HT1080 (cell line): ENCODE measurements around the gene LRP8. TPM values are rescaled to one million over a fixed set of nuclear protein-coding genes. Genes with fewer than 3 reads are reported as not detected.
"Not testable (repeated sequence)": the region's sequence is repeated elsewhere in the genome, so short reads cannot be mapped to it uniquely, and the experiment has no call there.

ENCODE experiments used
- DNase-seq: peaks from one replicate; pipeline ENCODE4 v3.0.0-alpha.2; 2015; ENCODE audit warnings: low read depth
- total RNA-seq: library from RNA; depleted of rRNA; stranded (reverse); fragments of >200 nt; shearing (Covaris generic); gene quantifications from 2 replicates; pipeline ENCODE4 v1.2.3, GENCODE V29; 2014; rRNA removed

Gene LRP8
- total RNA-seq, 1 experiment from 2014 or later, result 65.3 TPM

DNA sequence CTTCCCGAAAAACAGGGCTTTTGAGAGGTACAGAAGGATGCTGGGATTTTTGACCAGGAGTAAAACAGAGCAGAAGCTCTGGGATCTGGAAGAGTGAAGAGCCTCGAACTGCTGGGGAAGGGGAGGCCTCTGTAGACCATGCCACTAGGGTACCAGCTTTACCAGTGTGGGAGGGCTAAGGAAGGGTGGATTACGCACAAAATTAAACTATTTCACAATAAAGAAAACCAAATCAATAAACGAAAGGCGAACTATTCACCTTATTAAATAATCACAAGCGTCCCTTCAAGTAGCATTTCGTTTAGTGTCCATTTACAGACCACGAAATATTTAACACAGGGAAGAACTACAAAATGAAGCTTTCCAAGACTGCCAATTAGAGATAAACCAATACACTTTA is 108.2 kb downstream of the LRP8 start:
- DNase-seq, result no peak

DNA sequence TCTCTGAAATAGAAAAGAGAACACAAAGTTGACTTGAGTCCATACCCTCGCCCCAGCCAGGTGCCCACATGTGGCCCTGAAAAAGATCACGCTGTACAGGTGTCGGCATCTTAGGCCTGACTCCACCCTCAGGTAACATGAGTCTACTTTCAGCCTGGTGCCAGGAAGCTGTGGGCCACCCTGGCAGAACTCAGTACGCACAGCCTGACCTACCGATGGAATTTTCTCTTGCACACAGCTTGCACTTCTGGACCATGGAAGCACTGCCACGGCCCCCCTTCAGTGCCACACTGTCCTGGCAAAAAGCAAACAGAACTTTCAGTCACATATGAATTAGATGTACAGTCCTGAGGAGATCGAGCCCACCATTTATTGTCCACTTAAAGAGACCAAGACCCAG is 109.7 kb downstream of the LRP8 start:
- DNase-seq, result no peak

DNA sequence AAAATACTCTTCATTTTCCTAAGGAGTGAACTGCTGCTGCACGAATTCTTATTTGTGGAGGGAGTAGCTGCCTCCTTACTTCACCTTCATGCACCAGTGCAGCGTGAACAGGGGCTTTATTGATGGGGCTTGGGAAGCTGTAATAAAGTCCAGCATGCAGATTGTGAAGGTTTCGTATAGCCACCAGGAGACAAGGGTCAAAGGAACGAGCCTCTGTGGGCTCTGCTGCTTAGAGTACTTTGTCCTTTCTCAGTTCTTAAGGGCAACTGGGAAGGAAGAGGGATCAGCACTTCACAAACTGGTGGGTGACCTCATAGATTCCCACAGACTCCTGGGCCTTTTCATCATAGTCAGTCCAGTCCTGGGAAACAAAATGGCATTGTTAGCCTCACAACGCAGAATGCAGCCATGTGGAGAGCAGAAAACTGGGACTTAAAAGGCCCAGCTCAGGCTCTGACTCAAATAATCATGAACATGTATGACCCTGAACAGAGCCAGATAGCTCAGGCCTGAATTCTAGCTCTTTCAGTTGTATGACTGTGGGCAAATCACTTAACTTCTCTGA is 113.4 kb downstream of the LRP8 start:
- DNase-seq, result no peak

DNA sequence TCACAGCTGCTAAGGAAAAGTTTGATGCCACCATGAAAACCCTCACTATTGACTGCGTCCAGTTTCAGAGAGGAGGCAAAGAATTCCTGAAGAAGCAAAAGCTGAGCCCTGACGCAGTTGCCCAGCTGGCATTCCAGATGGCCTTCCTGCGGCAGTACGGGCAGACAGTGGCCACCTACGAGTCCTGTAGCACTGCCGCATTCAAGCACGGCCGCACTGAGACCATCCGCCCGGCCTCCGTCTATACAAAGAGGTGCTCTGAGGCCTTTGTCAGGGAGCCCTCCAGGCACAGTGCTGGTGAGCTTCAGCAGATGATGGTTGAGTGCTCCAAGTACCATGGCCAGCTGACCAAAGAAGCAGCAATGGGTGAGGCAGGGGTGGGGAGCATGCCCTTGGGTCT is 116.9 kb downstream of the LRP8 start:
- DNase-seq, result no peak

DNA sequence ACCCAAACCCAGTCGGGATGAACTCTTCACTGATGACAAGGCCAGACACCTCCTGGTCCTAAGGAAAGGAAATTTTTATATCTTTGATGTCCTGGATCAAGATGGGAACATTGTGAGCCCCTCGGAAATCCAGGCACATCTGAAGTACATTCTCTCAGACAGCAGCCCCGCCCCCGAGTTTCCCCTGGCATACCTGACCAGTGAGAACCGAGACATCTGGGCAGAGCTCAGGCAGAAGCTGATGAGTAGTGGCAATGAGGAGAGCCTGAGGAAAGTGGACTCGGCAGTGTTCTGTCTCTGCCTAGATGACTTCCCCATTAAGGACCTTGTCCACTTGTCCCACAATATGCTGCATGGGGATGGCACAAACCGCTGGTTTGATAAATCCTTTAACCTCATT is 117.5 kb downstream of the LRP8 start:
- DNase-seq, result no peak

DNA sequence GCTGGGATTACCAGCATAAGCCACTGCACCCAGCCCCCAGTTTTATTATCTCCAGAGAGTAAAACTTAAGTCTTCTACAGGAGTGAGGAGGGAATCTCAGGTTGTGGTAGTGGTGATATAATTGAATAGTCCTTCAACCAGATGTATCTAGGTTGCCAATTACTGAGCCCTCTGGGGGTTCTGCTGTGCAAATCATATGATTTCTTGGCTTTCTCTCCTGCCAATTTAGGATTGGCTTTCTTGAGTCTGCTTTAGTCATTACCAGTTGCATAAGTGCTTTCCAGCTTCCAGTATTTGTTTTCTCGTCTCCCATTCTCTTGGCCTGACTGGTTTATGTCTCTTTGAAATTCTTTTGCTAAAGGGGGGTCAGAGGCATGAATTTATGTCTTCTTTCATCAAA is 120.1 kb downstream of the LRP8 start:
- DNase-seq, result no peak

DNA sequence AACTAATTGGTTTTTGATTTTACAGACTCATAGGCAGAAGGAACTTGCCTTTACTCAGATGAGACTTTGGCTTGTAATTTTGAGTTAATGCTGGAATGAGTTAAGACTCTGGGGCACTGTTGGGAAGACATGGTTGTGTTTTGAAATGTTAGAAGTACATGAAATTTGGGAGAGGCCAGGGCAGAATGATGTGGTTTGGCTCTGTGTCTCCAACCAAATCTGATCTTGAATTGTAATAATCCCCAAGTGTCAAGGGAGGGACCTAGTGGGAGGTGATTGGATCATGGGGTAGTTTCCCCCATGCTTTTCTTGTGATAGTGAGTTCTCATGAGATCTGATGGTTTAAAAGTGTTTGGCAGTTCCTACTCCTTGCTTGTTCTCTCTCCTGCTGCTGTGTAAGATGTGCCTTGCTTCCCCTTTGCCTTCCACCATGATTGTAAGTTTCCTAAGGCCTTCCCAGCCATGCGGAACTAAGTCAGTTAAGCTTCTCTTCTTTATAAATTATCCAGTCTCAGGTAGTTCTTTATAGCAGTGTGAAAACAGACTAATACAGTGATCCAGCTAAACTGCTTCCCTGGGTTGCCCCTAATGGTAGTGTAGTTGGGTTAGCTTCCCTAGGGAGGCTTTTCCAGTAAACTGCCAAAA is 121.0 kb downstream of the LRP8 start:
- no peak for DNase-seq

DNA sequence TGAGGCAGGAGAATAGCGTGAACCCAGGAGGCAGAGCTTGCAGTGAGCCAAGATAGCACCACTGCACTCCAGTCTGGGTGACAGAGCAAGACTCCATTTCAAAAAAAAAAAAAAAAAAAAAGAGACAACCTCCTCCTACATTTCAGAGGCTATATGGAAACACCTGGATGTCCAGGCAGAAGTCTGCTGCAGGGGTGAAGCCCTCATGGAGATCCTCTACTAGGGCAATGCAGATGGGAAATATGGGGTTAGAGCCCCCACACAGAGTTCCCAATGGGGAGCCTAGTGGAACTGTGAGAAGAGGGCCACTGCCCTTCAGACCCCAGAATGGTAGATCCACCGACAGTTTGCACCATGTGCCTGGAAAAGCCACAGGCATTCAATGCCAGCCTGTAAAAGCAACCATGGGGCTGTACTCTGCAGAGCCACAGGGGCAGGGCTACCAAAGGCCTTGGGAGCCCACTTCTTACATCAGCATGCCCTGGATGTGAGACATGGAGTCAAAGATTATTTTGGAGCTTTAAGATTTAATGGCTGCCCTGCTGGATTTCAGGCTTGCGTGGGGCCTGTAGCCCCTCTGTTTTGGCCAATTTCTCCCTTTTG is 121.7 kb downstream of the LRP8 start:
- DNase-seq, result not testable (repeated sequence)

DNA sequence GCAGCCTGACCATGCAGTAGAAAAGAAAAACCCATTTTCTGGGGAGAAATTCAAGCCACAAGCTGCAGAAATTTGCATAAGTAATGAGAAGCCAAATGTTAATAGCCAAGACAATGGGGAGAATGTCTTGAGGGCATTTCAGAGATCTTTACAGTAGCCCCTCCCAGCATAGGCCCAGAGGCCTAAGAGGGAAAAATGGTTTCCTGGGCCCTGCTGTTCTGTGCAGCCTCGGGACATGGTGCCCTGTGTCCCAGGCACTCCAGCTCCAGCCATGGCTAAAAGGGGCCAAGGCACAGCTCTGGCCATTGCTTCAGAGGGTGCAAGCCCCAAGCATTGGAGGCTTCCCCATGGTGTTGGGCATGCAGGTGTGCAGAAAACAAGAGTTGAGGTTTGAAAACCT is 122.4 kb downstream of the LRP8 start:
- DNase-seq, result not testable (repeated sequence)

DNA sequence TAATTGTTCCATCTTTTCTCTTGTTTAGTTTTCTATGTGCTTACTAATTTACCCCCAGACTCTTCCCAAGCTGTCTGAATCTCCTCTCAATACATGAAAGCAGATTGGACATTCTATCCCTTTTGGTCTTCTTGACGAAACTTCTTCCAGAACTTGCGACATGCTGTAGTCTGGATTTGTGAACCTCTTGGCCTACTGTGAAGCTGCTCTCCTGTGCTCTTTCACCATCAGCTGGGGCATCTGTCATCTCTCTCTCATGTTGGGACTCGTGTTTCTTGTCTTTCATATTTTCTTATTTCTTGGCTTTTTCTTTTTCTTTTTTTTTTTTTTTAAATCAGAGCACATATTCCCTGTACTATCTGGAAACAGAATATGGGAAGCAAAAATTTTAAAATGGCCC is 124.4 kb downstream of the LRP8 start:
- DNase-seq, result no peak

DNA sequence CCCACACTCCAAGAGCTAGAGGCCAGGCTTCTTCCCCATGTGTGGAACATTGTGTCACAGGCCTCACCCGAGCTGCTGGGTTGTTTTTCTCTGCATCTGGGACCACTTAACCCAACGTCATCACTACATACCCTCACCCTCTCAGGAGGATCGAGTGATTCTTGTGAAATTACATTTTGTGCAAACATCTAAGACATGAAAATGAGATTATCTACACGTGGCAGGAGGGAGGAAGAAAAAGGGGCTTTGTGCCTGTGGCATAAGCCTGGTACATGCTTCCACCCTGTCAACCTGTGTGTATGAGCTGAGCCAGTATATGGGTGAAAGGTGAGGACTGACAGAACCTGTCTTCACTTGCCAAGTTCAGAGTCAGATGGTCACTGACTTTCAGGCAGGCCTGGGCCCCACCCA is 129.6 kb downstream of the LRP8 start:
- no peak for DNase-seq

DNA sequence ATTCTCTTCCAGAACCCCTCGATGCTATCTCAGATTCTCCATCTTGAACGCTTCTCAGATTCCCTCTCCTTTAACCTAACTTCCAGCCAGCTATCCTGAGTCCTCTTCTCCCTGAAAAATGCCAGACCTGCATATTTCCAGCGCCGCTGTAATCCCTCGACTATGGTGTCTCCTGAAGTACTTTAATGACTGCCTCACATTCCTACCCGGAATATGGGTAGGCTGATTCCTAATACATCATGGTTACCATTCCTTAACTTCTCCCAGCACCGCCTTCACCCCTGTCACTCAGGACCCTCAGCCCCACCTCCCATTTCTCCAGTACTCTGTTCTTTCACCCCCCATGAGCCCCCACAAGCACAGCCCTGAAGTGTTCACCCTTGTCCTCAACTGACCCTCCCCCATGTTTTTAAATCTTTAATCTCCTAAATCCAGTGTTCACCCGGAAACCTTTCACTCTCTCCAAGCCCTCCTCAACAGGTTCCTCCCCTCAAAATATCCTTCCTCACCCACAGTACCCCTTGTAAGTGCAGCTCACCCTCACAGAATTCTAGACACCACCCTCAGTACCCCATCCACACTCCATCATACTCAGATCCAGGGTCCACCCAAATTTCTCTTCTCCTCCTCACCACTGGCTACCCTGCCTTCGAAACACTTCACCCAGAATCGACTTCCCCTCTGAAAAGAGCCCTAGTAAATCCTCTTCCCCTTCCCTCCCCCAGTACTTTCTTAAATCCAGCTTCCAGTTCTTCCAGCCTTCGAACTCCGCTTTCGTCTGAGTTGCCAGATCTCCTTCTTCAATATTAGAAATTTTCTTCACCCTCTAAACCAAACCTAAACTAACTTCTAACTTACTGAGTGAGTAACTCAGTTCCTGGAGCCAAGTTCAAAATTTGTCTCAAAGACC is 130.3 kb downstream of the LRP8 start:
- DNase-seq, result no peak

DNA sequence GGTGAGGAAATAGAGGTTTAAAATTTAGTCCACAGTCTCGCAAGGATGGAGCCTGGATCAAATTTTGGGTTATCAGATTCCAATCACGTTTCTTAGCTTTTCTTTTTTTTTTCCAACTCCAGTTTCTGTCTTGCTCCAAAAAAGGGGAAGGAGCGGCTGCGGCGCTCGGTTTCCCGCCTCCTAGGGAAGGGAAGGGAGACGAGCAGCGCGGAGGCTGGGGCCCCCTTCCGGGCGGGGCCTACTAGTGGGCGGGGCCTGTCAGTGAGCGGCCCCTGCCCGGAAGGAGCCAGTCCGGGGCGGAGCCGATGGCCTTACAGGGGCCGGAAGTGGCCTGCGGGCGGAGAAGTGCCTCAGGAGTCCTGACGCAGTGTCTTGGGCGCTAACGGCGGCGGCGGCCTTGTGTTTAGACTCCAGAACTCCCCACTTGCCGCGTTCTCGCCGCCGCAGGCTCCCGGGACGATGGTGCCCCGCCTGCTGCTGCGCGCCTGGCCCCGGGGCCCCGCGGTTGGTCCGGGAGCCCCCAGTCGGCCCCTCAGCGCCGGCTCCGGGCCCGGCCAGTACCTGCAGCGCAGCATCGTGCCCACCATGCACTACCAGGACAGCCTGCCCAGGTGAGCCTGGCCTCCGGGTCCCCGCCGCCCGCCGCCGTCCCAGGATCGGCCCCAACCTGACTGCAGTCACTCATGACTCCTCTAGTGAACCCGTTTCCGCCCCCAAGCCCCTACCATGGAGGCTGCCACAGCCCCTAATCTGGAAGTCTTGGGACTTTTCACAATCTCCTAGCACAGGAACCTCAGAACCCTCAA is 131.2 kb downstream of the LRP8 start, which contains the start of gene CPT2:
TSS of gene CPT2 (plus strand) at position 340 of the 806 bp plus-strand sequence. CDS start at position 460, 120 bp downstream.
- peak; percentile 91 for DNase-seq

DNA sequence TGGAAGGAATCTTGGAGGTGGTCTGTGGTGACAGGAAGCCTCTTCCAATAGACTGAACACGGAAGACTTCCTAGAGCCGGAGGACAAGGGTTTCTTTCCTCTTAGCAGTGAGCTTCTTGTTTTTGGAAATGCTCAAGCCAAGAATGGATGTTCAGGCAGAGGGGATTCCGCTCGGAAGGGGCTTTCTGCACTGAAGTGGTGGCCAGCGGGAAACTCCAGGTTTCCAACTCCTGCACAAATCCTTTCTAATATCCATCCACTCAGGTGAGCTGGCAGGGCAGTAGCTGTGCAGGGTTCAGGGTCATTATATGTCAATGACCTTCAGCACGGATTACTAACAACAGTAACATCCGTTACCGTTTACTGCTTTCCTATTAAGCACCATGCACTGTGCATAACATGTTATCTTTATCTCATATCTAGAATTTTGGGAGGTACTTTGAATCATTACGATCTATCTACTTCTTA is 131.8 kb downstream of the LRP8 start:
- DNase-seq, result no peak

DNA sequence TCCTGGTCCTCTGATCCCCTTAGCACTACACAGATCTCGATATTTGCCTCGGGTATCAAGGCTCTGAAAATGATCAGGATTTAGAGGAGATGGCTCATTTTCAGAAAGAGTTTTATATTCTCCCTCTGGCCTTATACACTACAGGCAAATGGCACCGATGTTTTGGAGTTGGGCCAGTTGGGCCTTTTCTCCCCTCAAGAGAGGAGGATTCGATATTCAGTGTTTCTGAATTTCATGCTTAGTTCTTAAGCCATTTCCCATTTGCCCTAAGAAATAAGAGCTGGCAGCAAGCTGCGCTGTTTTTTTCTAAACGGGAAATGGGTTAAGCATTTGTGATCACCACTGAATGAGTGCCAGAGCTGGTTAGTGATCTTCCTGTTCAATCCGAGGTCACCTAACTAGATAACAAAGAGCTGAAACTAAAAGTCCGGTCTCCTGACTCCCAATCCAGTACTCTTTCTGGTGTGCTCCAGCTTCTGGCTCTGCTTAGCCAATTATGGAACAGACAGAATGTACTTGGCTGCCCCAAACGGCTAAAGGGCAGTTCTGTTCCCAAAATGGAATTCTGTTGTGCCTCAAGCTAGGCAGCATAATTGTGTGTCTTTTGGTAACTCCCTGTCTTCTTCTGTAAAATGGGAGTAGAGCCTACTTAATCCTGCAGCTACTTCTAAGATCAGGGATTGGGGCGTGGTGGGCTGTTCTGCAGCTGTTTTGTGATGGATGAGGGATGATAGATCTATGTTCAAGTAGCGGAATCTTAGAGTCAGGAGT is 132.4 kb downstream of the LRP8 start:
- no peak for DNase-seq

Other genes starting within 250 kb of the LRP8 start
- not detected in 2 replicates for gene SLC1A7, start 185.4 kb downstream of the LRP8 start, total RNA-seq
- 15.1 and 23.8 TPM in 2 replicates for gene CPT2, start 131.2 kb downstream of the LRP8 start, total RNA-seq
- gene CZIB, start 107.4 kb downstream of the LRP8 start, total RNA-seq, result 60.4 and 60.9 TPM in 2 replicates
- 67.0 and 129 TPM in 2 replicates for gene MAGOH, start 89.6 kb downstream of the LRP8 start, total RNA-seq
- not detected in 2 replicates for gene DMRTB1, start 131.3 kb upstream of the LRP8 start, total RNA-seq